Caco-2 (cell line): ENCODE measurements around the gene POFUT2. TPM values are rescaled to one million over a fixed set of nuclear protein-coding genes. Genes with fewer than 3 reads are reported as not detected.
A peak's percentile ranks its signal among the peaks of the same experiment; 100 is the strongest.

Source experiments
- BruUV-seq: library from RNA; stranded (reverse); fragments of 400-500 nt; replicated peaks from 2 replicates; lab custom pipeline; 2021; lab: Mats Ljungman, UMichigan
- CTCF ChIA-PET: fragments of 300-600 bp; sonication (Branson Sonifier 250); formaldehyde crosslinking; loops from one replicate; lab custom pipeline; 2022; ENCODE audit warnings: antibody characterized with exemption; lab: Charles Lee
- POLR2A ChIA-PET: fragments of 300-600 bp; sonication (Branson Sonifier 250); formaldehyde crosslinking; loops from one replicate; lab custom pipeline; 2022; ENCODE audit warnings: antibody characterized with exemption; lab: Charles Lee
- DNase-seq, 2 experiments: peaks; one replicate each; pipeline versions ENCODE4 v3.0.0 to v3.0.0-alpha.2; 2020 to 2022
- H3K27me3 ChIP-seq: replicated peaks from 2 replicates; pipeline ENCODE4 v1.6.0; 2011; ENCODE audit warnings: low read length; ENCODE audit not compliant: control insufficient read depth, insufficient read depth
- H3K36me3 ChIP-seq: 2 replicates; pipeline ENCODE4 v1.5.1; 2011; ENCODE audit warnings: low read length; ENCODE audit not compliant: control insufficient read depth, insufficient read depth
- H3K4me1 ChIP-seq: fragments of 250-450 bp; sonication (Bioruptor Pico); 2 replicates; pipeline ENCODE4 v1.5.1; 2020; ENCODE audit warnings: mild to moderate bottlenecking
- H3K4me3 ChIP-seq: 2 replicates; pipeline ENCODE4 v1.5.1; 2011; ENCODE audit warnings: low read depth, mild to moderate bottlenecking, control low read depth, low read length
- H3K9me3 ChIP-seq: fragments of 250-450 bp; sonication (Bioruptor Pico); 2 replicates; pipeline ENCODE4 v1.5.1; 2020; ENCODE audit warnings: mild to moderate bottlenecking, moderate library complexity
- H3K27ac Mint-ChIP-seq: one replicate; pipeline ENCODE4 v1.8.0; 2022; ENCODE audit warnings: mixed read lengths; ENCODE audit not compliant: unreplicated experiment
- H3K27me3 Mint-ChIP-seq: one replicate; pipeline ENCODE4 v1.8.0; 2022; ENCODE audit warnings: mixed read lengths; ENCODE audit not compliant: insufficient read depth, unreplicated experiment
- H3K36me3 Mint-ChIP-seq: one replicate; pipeline ENCODE4 v1.8.0; 2022; ENCODE audit warnings: mild to moderate bottlenecking, mixed read lengths; ENCODE audit not compliant: insufficient read depth, unreplicated experiment
- H3K4me1 Mint-ChIP-seq: one replicate; pipeline ENCODE4 v1.8.0; 2022; ENCODE audit warnings: low read depth, mixed read lengths; ENCODE audit not compliant: unreplicated experiment
- H3K4me3 Mint-ChIP-seq: one replicate; pipeline ENCODE4 v1.8.0; 2022; ENCODE audit warnings: mild to moderate bottlenecking, moderate library complexity, mixed read lengths; ENCODE audit not compliant: unreplicated experiment
- H3K9me3 Mint-ChIP-seq: one replicate; pipeline ENCODE4 v1.8.0; 2022; ENCODE audit warnings: mixed read lengths; ENCODE audit not compliant: unreplicated experiment
- CTCF ChIP-seq, 2 experiments: fragments of 200-600 bp in 1 of 2; IDR thresholded peaks; 1 replicate in 1 of 2; 2 replicates in 1 of 2; pipeline versions ENCODE4 v1.5.1 to v1.8.0; 2011 to 2022; ENCODE audit warnings: antibody characterized with exemption in 1 of 2, control low read depth in 1 of 2, inconsistent platforms in 1 of 2, low read depth in 1 of 2, low read length in 1 of 2, mild to moderate bottlenecking in 1 of 2, moderate library complexity in 1 of 2; ENCODE audit not compliant: insufficient read depth in 1 of 2, severe bottlenecking in 1 of 2, unreplicated experiment in 1 of 2
- intact Hi-C: fragments of 100-400 bp; cut with micrococcal nuclease; formaldehyde crosslinking; loops from one replicate; pipeline ENCODE4 v1.10.0; 2022; ENCODE audit not compliant: unreplicated experiment
- total RNA-seq: library from RNA; stranded (reverse); gene quantifications from 2 replicates; pipeline ENCODE4 v1.2.3, GENCODE V29; 2022

POFUT2 gene
- total RNA-seq, 1 experiment from 2014 or later: 32.0 TPM

- Mint-ChIP-seq H3K9me3 (no peaks in the 10 kb centered on the region), H3K4me3 (peak overlapping the region; percentile 16), H3K4me1 (peaks cover 25% of the 10 kb centered on the region), H3K36me3 (peaks cover 29% of the 10 kb centered on the region), H3K27ac (peak overlapping the region; percentile 86), H3K27me3 (no peaks in the 10 kb centered on the region)
- TF ChIP-seq CTCF (IDR thresholded peaks at IDR 0.05; ENCODE audit: insufficient read depth in 1 of 2, low read depth in 1 of 2, low read length in 1 of 2, severe bottlenecking in 1 of 2, unreplicated experiment in 1 of 2): no peak
- peak in 1 of 2 experiments; percentile 60 for DNase-seq
- no peaks in the 10 kb centered on the region for H3K9me3 ChIP-seq
- H3K4me3 ChIP-seq: no peak overlapping the region
- ChIA-PET POLR2A (interaction anchor here (0.8 kb wide), 1 partner anchor 36 kb away, joined by 5 read pairs; the partner anchor contains the start of gene POFUT2), CTCF (interaction anchor here (0.7 to 2.0 kb wide), 2 partner anchors 33 to 232 kb away, joined by 4 to 5 read pairs; no protein-coding TSS in a partner anchor)
- no peaks in the 10 kb centered on the region for H3K27me3 ChIP-seq
- no TSS peak for BruUV-seq
- intact Hi-C loops: no loop called here
- H3K36me3 ChIP-seq: peaks cover 2% of the 10 kb centered on the region; the same call in 1 of the 2 replicates
- peaks cover 57% of the 10 kb centered on the region for H3K4me1 ChIP-seq
Observed at GRCh38 chr21:45323487-45324311, 36.0 kb upstream of the POFUT2 start.

GRCh38 chr21:45322960-45323461, 35.3 kb upstream of the POFUT2 start:
- Mint-ChIP-seq H3K36me3 (peaks cover 28% of the 10 kb centered on the region), H3K27me3 (no peaks in the 10 kb centered on the region), H3K4me3 (peak overlapping the region; percentile 16), H3K27ac (peak overlapping the region; percentile 86), H3K4me1 (peaks cover 27% of the 10 kb centered on the region), H3K9me3 (no peaks in the 10 kb centered on the region)
- intact Hi-C loops: no loop called here
- Histone ChIP-seq H3K36me3 (peaks cover 2% of the 10 kb centered on the region; the same call in 1 of the 2 replicates), H3K27me3 (no peaks in the 10 kb centered on the region), H3K9me3 (no peaks in the 10 kb centered on the region), H3K4me3 (no peak overlapping the region), H3K4me1 (peaks cover 57% of the 10 kb centered on the region)
- POLR2A ChIA-PET: interaction anchor here (0.8 kb wide), 1 partner anchor 35 kb away, joined by 5 read pairs; the partner anchor contains the start of gene POFUT2
- TF ChIP-seq CTCF (IDR thresholded peaks at IDR 0.05; ENCODE audit: insufficient read depth in 1 of 2, low read depth in 1 of 2, low read length in 1 of 2, severe bottlenecking in 1 of 2, unreplicated experiment in 1 of 2): no peak
- BruUV-seq: no TSS peak
- CTCF ChIA-PET: interaction anchor here (2.0 kb wide), 1 partner anchor 34 kb away, joined by 5 read pairs; no protein-coding TSS in a partner anchor
- DNase-seq: no peak

GRCh38 chr21:45322231-45322959, 34.7 kb upstream of the POFUT2 start:
- Mint-ChIP-seq H3K9me3 (no peaks in the 10 kb centered on the region), H3K27ac (peak overlapping the region; percentile 42), H3K36me3 (peaks cover 27% of the 10 kb centered on the region), H3K4me3 (no peak overlapping the region), H3K4me1 (peaks cover 26% of the 10 kb centered on the region), H3K27me3 (no peaks in the 10 kb centered on the region)
- ChIA-PET CTCF (interaction anchor here (2.0 kb wide), 1 partner anchor 34 kb away, joined by 5 read pairs; no protein-coding TSS in a partner anchor), POLR2A (no interaction called here)
- Histone ChIP-seq H3K4me3 (no peak overlapping the region), H3K9me3 (no peaks in the 10 kb centered on the region), H3K4me1 (peaks cover 56% of the 10 kb centered on the region), H3K27me3 (no peaks in the 10 kb centered on the region), H3K36me3 (no peaks in the 10 kb centered on the region)
- intact Hi-C loops: no loop called here
- no TSS peak for BruUV-seq
- DNase-seq: peak in 1 of 2 experiments; percentile 30
- TF ChIP-seq CTCF (IDR thresholded peaks at IDR 0.05; ENCODE audit: insufficient read depth in 1 of 2, low read depth in 1 of 2, low read length in 1 of 2, severe bottlenecking in 1 of 2, unreplicated experiment in 1 of 2): no peak
